GM12872 (cell line): Measurements from ENCODE around the gene RFX8.
A peak's percentile ranks its signal among the peaks of the same experiment; 100 is the strongest.

Experiments
- TF ChIP-seq, protein P1 (sequence below): IDR thresholded peaks from 3 replicates; pipeline ENCODE4 v1.5.1; 2011; ENCODE audit warnings: low read depth, mild to moderate bottlenecking, low read length, moderate library complexity; ENCODE audit not compliant: insufficient read depth

The RFX8 gene

DNA sequence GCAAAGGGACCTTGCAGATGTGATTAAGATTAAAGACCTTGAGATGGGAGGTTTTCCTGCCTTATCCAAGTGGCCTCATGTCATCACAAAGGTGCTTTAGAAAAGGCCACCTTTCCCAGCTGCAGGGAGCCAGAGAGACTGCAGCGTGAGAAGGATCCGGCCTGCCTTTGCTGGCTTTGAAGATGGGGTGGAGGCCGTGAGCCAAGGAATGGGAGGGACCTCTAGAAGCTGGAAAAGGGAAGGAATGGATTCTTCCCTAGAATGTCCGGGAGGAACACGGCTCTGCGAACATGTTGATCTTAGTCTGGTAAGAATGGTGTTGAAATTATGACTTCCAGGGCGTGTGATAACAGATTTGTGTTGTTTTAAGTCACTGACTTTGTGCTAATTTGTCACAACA is 47.7 kb downstream of the RFX8 start:
- TF ChIP-seq, protein P1, sequence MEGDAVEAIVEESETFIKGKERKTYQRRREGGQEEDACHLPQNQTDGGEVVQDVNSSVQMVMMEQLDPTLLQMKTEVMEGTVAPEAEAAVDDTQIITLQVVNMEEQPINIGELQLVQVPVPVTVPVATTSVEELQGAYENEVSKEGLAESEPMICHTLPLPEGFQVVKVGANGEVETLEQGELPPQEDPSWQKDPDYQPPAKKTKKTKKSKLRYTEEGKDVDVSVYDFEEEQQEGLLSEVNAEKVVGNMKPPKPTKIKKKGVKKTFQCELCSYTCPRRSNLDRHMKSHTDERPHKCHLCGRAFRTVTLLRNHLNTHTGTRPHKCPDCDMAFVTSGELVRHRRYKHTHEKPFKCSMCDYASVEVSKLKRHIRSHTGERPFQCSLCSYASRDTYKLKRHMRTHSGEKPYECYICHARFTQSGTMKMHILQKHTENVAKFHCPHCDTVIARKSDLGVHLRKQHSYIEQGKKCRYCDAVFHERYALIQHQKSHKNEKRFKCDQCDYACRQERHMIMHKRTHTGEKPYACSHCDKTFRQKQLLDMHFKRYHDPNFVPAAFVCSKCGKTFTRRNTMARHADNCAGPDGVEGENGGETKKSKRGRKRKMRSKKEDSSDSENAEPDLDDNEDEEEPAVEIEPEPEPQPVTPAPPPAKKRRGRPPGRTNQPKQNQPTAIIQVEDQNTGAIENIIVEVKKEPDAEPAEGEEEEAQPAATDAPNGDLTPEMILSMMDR, result no peak

DNA sequence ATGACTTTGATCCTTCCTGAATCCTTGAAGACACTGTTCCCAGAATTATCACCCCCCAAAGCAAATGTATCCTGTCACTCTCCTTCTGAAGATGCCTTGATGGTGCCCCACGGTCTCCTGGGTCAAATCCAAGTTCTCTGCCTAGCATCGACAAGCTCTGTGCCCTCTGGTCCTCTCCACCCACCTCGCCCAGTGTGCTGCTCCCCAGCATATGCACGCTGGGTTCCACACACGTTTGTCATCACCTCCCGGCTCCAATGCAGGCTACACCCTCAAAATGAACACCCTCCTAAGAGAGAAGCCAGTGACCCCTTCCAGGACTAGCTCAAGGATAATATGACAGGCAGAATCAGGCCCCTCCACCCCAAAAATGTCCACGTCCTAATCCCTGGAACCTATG is 48.1 kb downstream of the RFX8 start:
- TF ChIP-seq, protein P1, result no peak

DNA sequence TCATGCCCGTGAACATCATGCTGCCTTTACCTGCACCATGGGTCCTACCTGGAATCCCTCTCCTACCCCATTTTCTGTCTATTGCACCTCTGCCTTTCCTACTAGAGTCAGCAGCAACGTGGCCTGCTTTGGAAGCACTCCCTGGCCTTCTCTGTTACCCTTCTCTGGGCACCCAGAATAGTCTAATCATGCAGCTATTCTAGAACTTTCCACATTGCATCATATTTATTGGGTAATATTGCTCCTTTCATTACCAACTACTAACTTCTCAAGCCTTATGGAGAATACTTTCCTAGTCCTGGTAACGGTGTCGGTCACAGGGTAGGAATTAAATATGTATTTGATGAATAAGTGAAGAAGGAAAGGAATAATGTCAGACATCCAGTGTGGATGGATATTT is 54.3 kb downstream of the RFX8 start:
- TF ChIP-seq, protein P1, result no peak

DNA sequence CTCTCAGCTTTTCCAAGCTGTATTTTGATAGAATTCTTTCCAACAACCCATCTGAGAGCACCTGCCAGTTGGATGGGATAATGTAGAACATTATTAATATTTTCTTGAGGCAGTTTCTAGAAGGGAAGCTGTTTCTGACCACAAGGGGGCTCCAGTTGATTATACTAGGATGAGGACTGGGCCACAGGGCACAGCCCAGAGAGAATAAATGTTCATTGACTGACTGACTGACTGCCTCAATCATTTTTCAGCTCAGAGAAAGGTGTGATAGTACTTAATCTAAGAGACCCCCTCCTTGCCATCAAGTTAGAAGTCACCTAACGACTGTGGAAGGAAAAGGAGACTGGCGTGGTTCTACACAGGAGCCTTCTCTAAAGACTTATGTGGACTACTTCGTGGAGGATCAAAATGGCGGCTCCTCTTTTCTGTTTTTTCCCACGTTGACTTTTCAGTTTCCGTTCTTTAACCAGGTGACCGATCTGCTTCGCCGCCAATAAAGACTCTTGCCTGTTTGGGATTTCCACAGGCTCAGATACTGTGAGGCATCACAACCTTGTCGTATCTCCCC is 55.7 kb downstream of the RFX8 start:
- TF ChIP-seq, protein P1, result peak; percentile 61

DNA sequence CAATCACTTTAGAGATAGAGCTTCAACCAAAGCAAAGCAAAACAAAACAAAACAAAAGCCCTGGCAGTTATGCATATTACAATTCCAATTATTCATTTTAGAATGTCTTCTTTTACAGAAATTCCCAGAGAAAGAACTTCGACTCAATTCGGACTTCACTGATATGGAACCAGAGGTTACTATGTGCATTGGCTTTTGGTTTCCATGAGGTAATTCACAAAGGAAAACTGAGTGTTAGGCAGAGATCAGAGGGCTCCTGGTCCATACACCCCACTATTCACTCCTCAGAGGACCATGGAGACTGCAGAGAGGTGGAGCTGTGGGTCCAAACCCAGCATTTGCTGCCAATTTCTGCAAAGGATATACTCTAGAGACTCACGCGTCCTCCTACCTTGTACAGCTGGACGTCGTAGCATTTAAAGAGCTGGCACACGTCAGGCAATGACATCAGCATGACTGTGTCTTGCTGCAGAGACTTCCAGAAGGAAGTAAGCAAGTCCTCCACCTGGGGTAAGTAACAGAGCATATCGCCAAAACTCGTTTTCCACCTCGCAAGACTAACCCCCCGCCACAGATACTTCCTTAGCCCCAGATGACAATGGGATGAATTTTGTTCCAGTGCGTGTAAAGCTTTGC is 56.3 kb downstream of the RFX8 start:
- TF ChIP-seq, protein P1, result no peak

DNA sequence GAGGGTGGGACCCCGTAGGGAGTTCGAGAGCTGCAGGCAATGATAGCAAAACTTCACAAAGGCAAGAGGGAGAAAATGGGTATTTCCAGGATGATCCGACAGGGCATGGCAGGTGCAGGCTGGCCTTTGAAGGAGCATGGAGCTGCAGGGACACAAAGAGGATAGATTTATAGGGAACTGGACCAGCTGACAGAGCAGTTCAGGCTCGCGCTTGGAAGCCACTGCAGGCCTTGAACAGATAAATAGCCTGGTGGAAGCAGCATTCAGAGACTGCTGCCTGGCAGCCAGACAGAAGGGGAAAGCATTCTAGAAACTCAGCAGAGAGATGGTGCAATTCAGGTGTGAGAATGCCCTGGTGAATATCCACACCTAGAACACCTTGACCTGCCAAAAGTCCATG is 58.3 kb downstream of the RFX8 start:
- TF ChIP-seq, protein P1, result no peak

DNA sequence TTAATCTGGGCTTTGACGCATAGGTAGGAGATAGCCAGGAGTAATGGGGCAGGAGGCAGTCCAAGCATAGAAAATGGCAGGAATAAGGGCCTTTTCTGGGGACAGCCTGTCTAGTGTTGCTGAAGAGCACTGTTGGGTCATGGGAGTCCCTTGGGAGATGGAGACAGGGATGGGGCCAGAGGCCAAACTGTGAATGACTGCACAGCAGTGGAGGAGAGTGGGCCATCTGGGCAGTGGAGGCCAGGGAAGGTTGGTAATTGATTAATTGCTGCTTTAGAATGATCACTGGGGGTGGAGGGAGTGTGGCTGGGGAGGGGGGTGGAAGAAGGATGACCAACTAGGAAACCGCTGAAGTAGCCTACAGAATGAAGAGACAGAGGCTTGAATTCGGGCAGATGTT is 59.0 kb downstream of the RFX8 start:
- TF ChIP-seq, protein P1, result no peak
